ENCODE results near the gene ST3GAL4.
A peak's percentile ranks its signal among the peaks of the same experiment; 100 is the strongest.
"Not testable (repeated sequence)": the region's sequence is repeated elsewhere in the genome, so short reads cannot be mapped to it uniquely, and the experiment has no call there.

The ST3GAL4 gene

GRCh38 chr11:126391286-126391954, 35.9 kb downstream of the ST3GAL4 start:
- DNase-seq: peak; percentile 86

GRCh38 chr11:126391970-126392632, 36.6 kb downstream of the ST3GAL4 start:
- DNase-seq: peak; percentile 100

GRCh38 chr11:126392633-126393013, 37.1 kb downstream of the ST3GAL4 start:
- DNase-seq: peak; percentile 100

- DNase-seq: no peak
Measured at GRCh38 chr11:126393143-126393542, 37.7 kb downstream of the ST3GAL4 start.

GRCh38 chr11:126394036-126394435, 38.5 kb downstream of the ST3GAL4 start:
- DNase-seq: no peak

GRCh38 chr11:126394634-126395072, 39.2 kb downstream of the ST3GAL4 start:
- DNase-seq: not testable (repeated sequence)

GRCh38 chr11:126395784-126396183, 40.3 kb downstream of the ST3GAL4 start:
- DNase-seq: not testable (repeated sequence)

GRCh38 chr11:126396266-126396665, 40.8 kb downstream of the ST3GAL4 start:
- not testable (repeated sequence) for DNase-seq

- DNase-seq: no peak
Measured at GRCh38 chr11:126396965-126397364, 41.5 kb downstream of the ST3GAL4 start.

- no peak for DNase-seq
Measured at GRCh38 chr11:126398296-126398695, 42.8 kb downstream of the ST3GAL4 start.

- no peak for DNase-seq
Measured at GRCh38 chr11:126398721-126399120, 43.2 kb downstream of the ST3GAL4 start.

- no peak for DNase-seq
Measured at GRCh38 chr11:126400019-126400418, 44.5 kb downstream of the ST3GAL4 start.

- DNase-seq: peak; percentile 100
Measured at GRCh38 chr11:126400479-126400878, 45.0 kb downstream of the ST3GAL4 start.

GRCh38 chr11:126403022-126403581, 47.6 kb downstream of the ST3GAL4 start:
- no peak for DNase-seq

- DNase-seq: no peak
Measured at GRCh38 chr11:126403658-126404057, 48.2 kb downstream of the ST3GAL4 start.

GRCh38 chr11:126404367-126404766, 48.9 kb downstream of the ST3GAL4 start:
- DNase-seq: no peak

- no peak for DNase-seq
Measured at GRCh38 chr11:126405374-126405773, 49.9 kb downstream of the ST3GAL4 start.

GRCh38 chr11:126405906-126406305, 50.4 kb downstream of the ST3GAL4 start:
- DNase-seq: no peak

GRCh38 chr11:126406368-126406767, 50.9 kb downstream of the ST3GAL4 start:
- DNase-seq: no peak

- DNase-seq: no peak
Measured at GRCh38 chr11:126407101-126407521, 51.6 kb downstream of the ST3GAL4 start.

GRCh38 chr11:126407682-126408288, 52.3 kb downstream of the ST3GAL4 start:
- DNase-seq: no peak

- DNase-seq: no peak
Measured at GRCh38 chr11:126408496-126408895, 53.0 kb downstream of the ST3GAL4 start.

- no peak for DNase-seq
Measured at GRCh38 chr11:126408901-126409619, 53.6 kb downstream of the ST3GAL4 start.
